ENCODE measurements around the gene TMEM175.

TMEM175 gene

GRCh38 chr4:1003271-1004070 lies 71.2 kb downstream of the TMEM175 start:
- no peak for DNase-seq (ENCODE audit: low read depth)

GRCh38 chr4:1004071-1004418 lies 71.8 kb downstream of the TMEM175 start:
- no peak for DNase-seq (ENCODE audit: low read depth)

GRCh38 chr4:1004557-1005485 lies 72.6 kb downstream of the TMEM175 start:
- no peak for DNase-seq (ENCODE audit: low read depth)

GRCh38 chr4:1006856-1007255 lies 74.6 kb downstream of the TMEM175 start:
- DNase-seq (ENCODE audit: low read depth) = no peak
